ENCODE data around the gene RAB7B.

DNA sequence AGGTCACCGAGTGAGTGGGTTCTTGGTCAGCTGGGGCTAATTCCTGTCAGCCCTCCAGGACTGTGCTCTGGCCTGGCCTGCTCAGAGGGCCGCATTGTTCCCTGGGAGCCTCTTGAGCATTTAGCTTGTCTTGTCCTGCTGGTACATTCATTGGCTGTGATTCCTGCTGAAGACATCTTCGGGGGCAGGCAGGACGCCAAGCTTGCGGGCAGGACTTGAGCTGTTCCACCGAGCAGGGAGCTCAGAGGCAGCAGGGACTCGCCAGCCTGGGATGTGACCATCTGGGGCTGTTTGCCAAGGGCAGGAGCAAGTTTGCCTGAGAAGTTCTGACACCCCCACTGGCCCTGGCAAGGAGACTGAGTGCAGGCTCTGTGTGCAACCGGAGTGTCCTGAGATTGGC lies 52.9 kb downstream of the RAB7B start:
- TF ChIP-seq CTCF (IDR thresholded peaks at IDR 0.05): no peak
- no peak for TF ChIP-seq POLR2A (IDR thresholded peaks at IDR 0.05)
- TF ChIP-seq EP300 (IDR thresholded peaks at IDR 0.05): no peak

Measured in ovary (tissue), 3 donors.